ENCODE results near the gene MET. TPM values are rescaled to one million over a fixed set of nuclear protein-coding genes. Genes with fewer than 3 reads are reported as not detected.
"Not testable (repeated sequence)": the region's sequence is repeated elsewhere in the genome, so short reads cannot be mapped to it uniquely, and the experiment has no call there.

MET gene
- total RNA-seq, 1 donor from 2014 or later: 0.56 TPM

DNA sequence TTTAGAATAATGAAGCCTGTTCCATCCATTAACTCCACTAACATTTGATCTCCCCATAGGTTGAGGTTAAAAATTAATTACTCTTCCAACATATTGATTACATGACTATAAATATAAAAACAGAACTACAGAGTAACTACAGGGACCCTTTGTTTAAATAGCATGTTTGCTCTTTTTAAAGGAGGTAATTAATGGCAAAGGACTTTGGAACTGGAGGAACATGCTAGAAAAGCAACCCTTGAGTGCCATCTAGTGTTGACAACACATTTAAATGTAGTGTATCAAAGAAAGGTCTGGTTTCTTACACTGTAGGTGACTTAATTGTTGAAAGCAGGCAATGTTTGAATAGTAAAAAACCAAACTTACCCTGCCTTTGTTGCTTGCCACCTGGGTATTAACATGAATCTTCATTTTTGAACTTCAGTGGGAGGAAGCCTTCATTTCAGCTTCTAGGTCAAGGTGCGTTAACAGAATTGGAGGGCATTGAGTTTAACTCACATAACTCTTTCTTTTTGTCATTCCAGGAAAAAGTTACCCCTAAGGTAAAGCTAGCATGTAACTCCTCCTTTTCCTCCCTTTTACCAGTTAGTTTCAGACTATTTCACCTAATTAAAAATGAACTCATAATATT is 137.8 kb downstream of the MET start:
- TF ChIP-seq, protein P1, sequence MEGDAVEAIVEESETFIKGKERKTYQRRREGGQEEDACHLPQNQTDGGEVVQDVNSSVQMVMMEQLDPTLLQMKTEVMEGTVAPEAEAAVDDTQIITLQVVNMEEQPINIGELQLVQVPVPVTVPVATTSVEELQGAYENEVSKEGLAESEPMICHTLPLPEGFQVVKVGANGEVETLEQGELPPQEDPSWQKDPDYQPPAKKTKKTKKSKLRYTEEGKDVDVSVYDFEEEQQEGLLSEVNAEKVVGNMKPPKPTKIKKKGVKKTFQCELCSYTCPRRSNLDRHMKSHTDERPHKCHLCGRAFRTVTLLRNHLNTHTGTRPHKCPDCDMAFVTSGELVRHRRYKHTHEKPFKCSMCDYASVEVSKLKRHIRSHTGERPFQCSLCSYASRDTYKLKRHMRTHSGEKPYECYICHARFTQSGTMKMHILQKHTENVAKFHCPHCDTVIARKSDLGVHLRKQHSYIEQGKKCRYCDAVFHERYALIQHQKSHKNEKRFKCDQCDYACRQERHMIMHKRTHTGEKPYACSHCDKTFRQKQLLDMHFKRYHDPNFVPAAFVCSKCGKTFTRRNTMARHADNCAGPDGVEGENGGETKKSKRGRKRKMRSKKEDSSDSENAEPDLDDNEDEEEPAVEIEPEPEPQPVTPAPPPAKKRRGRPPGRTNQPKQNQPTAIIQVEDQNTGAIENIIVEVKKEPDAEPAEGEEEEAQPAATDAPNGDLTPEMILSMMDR (IDR thresholded peaks at IDR 0.05; ENCODE audit: partially characterized antibody, unreplicated experiment): peak; percentile 70
- no peak for DNase-seq
- Mint-ChIP-seq H3K4me1 (ENCODE audit: low read depth, unreplicated experiment) (no peaks in the 10 kb centered on the region), H3K4me3 (ENCODE audit: unreplicated experiment) (no peak overlapping the region), H3K27me3 (ENCODE audit: unreplicated experiment) (no peaks in the 10 kb centered on the region), H3K36me3 (ENCODE audit: unreplicated experiment) (no peaks in the 10 kb centered on the region), H3K27ac (ENCODE audit: unreplicated experiment) (no peak overlapping the region), H3K9me3 (ENCODE audit: unreplicated experiment) (no peaks in the 10 kb centered on the region)

DNA sequence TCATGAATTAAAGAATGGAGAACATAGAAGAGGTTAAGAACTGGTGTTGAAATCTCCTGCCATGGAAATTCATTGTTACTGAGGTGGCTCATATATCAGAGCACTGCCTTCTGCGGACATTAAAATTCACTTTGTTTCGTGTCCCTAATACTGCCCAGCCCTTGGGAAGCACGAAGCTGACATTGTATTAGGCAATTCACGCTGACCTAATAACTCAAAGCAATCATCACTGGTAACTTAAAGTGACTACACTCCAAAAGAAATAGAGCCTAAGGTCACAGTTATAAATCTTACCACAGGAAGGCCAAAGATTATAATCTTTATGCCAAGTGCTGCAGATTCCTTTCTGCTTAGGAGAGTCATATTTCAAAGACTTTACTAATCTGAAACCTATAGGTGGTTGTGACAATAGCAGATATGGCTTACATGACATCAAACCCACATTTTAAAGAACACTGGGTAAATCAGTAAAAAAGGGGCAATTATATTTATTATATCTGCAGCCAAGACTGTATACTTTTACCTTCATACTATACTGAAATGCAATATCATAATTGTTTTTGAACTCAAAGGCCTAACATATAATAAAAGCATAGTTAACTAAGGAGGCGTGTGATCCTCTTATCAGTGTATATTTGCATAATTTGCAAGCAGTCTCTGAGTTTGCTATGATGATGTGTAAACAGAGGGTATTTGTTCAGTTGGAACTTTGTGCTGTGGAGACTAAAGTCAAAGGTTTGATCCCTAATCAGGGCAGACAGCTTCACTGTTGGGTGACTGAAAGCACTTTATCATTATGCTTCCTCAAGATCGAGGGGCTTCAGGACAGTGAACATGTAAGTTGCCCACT is 138.5 kb downstream of the MET start:
- no peak overlapping the region for H3K4me3 Mint-ChIP-seq (ENCODE audit: unreplicated experiment)
- TF ChIP-seq, protein P1 (IDR thresholded peaks at IDR 0.05; ENCODE audit: partially characterized antibody, unreplicated experiment): no peak
- H3K27me3 Mint-ChIP-seq (ENCODE audit: unreplicated experiment): no peaks in the 10 kb centered on the region
- no peak for DNase-seq
- no peak overlapping the region for H3K27ac Mint-ChIP-seq (ENCODE audit: unreplicated experiment)
- no peaks in the 10 kb centered on the region for H3K9me3 Mint-ChIP-seq (ENCODE audit: unreplicated experiment)
- no peaks in the 10 kb centered on the region for H3K36me3 Mint-ChIP-seq (ENCODE audit: unreplicated experiment)
- H3K4me1 Mint-ChIP-seq (ENCODE audit: low read depth, unreplicated experiment): no peaks in the 10 kb centered on the region

- DNase-seq: no peak
- no peaks in the 10 kb centered on the region for H3K9me3 Mint-ChIP-seq (ENCODE audit: unreplicated experiment)
- no peak overlapping the region for H3K27ac Mint-ChIP-seq (ENCODE audit: unreplicated experiment)
- H3K27me3 Mint-ChIP-seq (ENCODE audit: unreplicated experiment): no peaks in the 10 kb centered on the region
- H3K36me3 Mint-ChIP-seq (ENCODE audit: unreplicated experiment): no peaks in the 10 kb centered on the region
- no peak overlapping the region for H3K4me3 Mint-ChIP-seq (ENCODE audit: unreplicated experiment)
- no peaks in the 10 kb centered on the region for H3K4me1 Mint-ChIP-seq (ENCODE audit: low read depth, unreplicated experiment)
- TF ChIP-seq, protein P1 (IDR thresholded peaks at IDR 0.05; ENCODE audit: partially characterized antibody, unreplicated experiment): no peak
Measured at GRCh38 chr7:116811768-116812167, 139.8 kb downstream of the MET start.

DNA sequence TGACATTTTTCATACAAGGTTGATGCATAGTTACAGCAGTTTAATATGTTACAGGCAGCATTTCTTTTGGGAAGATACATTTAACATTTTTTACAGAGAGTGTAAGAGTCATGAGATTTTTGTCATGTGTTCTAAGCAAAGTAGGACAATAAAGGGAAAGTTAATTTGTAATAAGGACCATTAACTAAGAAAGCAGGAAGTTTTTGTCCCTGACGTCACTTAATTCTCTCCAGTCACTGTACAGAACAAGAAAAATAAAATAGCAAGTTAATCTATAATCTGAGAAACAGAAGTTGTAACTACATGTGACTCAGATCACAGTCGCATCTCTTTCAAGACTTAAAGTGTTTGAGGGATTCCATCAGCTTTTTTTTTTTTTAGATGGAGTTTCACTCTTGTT is 140.9 kb downstream of the MET start:
- Mint-ChIP-seq H3K9me3 (ENCODE audit: unreplicated experiment) (no peaks in the 10 kb centered on the region), H3K4me3 (ENCODE audit: unreplicated experiment) (no peak overlapping the region), H3K27ac (ENCODE audit: unreplicated experiment) (no peak overlapping the region), H3K27me3 (ENCODE audit: unreplicated experiment) (no peaks in the 10 kb centered on the region), H3K4me1 (ENCODE audit: low read depth, unreplicated experiment) (no peaks in the 10 kb centered on the region), H3K36me3 (ENCODE audit: unreplicated experiment) (no peaks in the 10 kb centered on the region)
- TF ChIP-seq, protein P1 (IDR thresholded peaks at IDR 0.05; ENCODE audit: partially characterized antibody, unreplicated experiment): no peak
- DNase-seq: no peak

DNA sequence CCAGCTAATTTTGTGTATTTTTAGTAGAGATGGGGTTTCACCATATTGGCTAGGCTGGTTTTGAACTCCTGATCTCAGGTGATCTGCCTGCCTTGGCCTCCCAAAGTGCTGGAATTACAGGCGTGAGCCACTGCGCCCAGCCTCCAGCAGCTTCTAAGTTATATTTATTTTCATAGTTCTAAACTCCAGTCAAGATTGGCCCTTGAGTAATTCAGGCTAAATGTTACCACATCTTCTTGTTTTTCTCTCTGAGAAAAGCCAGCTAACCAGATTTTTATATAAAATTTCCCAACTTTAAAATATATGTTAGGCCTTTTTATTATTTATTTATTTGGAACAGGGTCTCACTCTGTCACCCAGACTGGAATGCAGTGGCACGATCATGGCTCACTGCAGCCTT is 141.4 kb downstream of the MET start:
- H3K4me3 Mint-ChIP-seq (ENCODE audit: unreplicated experiment); H3K4me1 Mint-ChIP-seq (ENCODE audit: low read depth, unreplicated experiment); H3K27me3 Mint-ChIP-seq (ENCODE audit: unreplicated experiment); H3K9me3 Mint-ChIP-seq (ENCODE audit: unreplicated experiment); DNase-seq; H3K27ac Mint-ChIP-seq (ENCODE audit: unreplicated experiment); H3K36me3 Mint-ChIP-seq (ENCODE audit: unreplicated experiment): not testable (repeated sequence)

Measured in glutamatergic neuron (in vitro differentiated cells).